ENCODE measurements around the gene CRYGN. TPM values are rescaled to one million over a fixed set of nuclear protein-coding genes. Genes with fewer than 3 reads are reported as not detected.

The CRYGN gene
- total and polyA plus RNA-seq, 2 experiments from 2014 or later, result 0.59 to 1.5 TPM

DNA sequence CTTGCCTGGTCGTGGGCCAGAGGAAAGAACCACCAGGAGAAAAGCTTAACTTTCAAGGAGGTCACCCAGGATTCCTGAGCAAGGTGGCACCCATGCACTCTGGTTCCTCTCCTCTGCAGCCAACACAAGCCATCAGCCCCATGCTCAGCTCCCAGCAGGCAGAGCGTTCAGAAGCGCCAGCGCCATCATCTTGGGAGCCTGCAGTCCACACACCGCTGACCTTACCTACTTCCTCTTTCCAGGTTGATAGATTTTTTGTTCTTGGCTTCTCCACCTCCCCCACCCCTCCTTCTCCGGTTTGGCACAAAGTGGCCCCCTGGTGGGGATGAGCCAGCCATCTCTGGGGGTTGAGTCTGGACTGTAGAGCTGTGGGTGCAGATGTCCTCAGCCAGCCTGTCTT lies 28.4 kb downstream of the CRYGN start:
- Histone ChIP-seq H3K4me2 (peak overlapping the region; percentile 93), H4K20me1 (replicated peaks; ENCODE audit: insufficient read depth) (peaks cover 3% of the 10 kb centered on the region), H3K4me3 (no peak overlapping the region), H3K27me3 (ENCODE audit: insufficient read depth) (peaks cover 48% of the 10 kb centered on the region), H3K79me2 (replicated peaks; ENCODE audit: insufficient read depth) (no peaks in the 10 kb centered on the region; the same call in 1 of the 2 replicates), H2AFZ (no peak overlapping the region), H3F3A (replicated peaks; ENCODE audit: low read depth) (peaks cover 4% of the 10 kb centered on the region; the same call in 1 of the 2 replicates), H3K36me3 (ENCODE audit: insufficient read depth) (no peaks in the 10 kb centered on the region), H3K9me2 (ENCODE audit: insufficient read depth) (no peaks in the 10 kb centered on the region), H3K27ac (ENCODE audit: low read depth) (no peak overlapping the region), H3K4me1 (ENCODE audit: insufficient read depth) (peaks cover 33% of the 10 kb centered on the region)
- no peak for TF ChIP-seq ZNF331 (CRISPR knock-in tag; IDR thresholded peaks at IDR 0.05; ENCODE audit: low read depth)
- TF ChIP-seq, protein P1, sequence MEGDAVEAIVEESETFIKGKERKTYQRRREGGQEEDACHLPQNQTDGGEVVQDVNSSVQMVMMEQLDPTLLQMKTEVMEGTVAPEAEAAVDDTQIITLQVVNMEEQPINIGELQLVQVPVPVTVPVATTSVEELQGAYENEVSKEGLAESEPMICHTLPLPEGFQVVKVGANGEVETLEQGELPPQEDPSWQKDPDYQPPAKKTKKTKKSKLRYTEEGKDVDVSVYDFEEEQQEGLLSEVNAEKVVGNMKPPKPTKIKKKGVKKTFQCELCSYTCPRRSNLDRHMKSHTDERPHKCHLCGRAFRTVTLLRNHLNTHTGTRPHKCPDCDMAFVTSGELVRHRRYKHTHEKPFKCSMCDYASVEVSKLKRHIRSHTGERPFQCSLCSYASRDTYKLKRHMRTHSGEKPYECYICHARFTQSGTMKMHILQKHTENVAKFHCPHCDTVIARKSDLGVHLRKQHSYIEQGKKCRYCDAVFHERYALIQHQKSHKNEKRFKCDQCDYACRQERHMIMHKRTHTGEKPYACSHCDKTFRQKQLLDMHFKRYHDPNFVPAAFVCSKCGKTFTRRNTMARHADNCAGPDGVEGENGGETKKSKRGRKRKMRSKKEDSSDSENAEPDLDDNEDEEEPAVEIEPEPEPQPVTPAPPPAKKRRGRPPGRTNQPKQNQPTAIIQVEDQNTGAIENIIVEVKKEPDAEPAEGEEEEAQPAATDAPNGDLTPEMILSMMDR (conservative IDR thresholded peaks at IDR 0.05; ENCODE audit: low read depth in 2 of 2), result 0 out of 4 replicates have a peak, but pooled peaks of 1 of the 2 experiments have one; percentile 2
- no peaks in the 10 kb centered on the region; the same call in 2 of the 3 replicates for H3K36me3 Mint-ChIP-seq (ENCODE audit: low read depth)
- DNase-seq (ENCODE audit: low spot score) (no peak), ATAC-seq (no peak)
- H3K27me3 Mint-ChIP-seq (ENCODE audit: insufficient read depth, low read depth, poor library complexity), result peaks cover 33% of the 10 kb centered on the region
- H3K4me1 Mint-ChIP-seq, result peaks cover 34% of the 10 kb centered on the region
- H3K9me3 Mint-ChIP-seq, result peaks cover 4% of the 10 kb centered on the region; the same call in 1 of the 3 replicates
- no peak overlapping the region for H3K27ac Mint-ChIP-seq
- H3K4me3 Mint-ChIP-seq, result peak overlapping the region; percentile 81; the same call in 1 of the 3 replicates

- TF ChIP-seq POLR2AphosphoS5 (IDR thresholded peaks at IDR 0.05; ENCODE audit: low read depth) (peak; percentile 20; the same call in 1 of the 2 replicates), JUNB (IDR thresholded peaks at IDR 0.05; ENCODE audit: unreplicated experiment) (no peak)
- peak overlapping the region; percentile 92 for H3K4me3 ChIP-seq
- H3K4me2 ChIP-seq, result peak overlapping the region; percentile 93
- peaks cover 26% of the 10 kb centered on the region for H3K4me1 ChIP-seq (ENCODE audit: insufficient read depth)
- peaks cover 4% of the 10 kb centered on the region; the same call in 1 of the 3 replicates for H3K9me3 Mint-ChIP-seq
- H4K20me1 ChIP-seq (replicated peaks; ENCODE audit: insufficient read depth), result peaks cover 3% of the 10 kb centered on the region
- H3K27me3 Mint-ChIP-seq (ENCODE audit: insufficient read depth, low read depth, poor library complexity), result peaks cover 29% of the 10 kb centered on the region
- no peak overlapping the region for H3K27ac Mint-ChIP-seq
- H2AFZ ChIP-seq, result peak overlapping the region; percentile 94
- peaks cover 43% of the 10 kb centered on the region for H3K27me3 ChIP-seq (ENCODE audit: insufficient read depth)
- H3K4me3 Mint-ChIP-seq, result peak overlapping the region; percentile 81
- DNase-seq (ENCODE audit: low spot score), result peak; percentile 86
- H3K4me1 Mint-ChIP-seq, result peaks cover 27% of the 10 kb centered on the region
- peak; percentile 71 for ATAC-seq
- H3K36me3 Mint-ChIP-seq (ENCODE audit: low read depth), result no peaks in the 10 kb centered on the region; the same call in 2 of the 3 replicates
- H3K9me2 ChIP-seq (ENCODE audit: insufficient read depth), result no peaks in the 10 kb centered on the region
- H3K79me2 ChIP-seq (replicated peaks; ENCODE audit: insufficient read depth), result no peaks in the 10 kb centered on the region; the same call in 1 of the 2 replicates
- peaks cover 4% of the 10 kb centered on the region; the same call in 1 of the 2 replicates for H3F3A ChIP-seq (replicated peaks; ENCODE audit: low read depth)
- no peaks in the 10 kb centered on the region for H3K36me3 ChIP-seq (ENCODE audit: insufficient read depth)
- H3K27ac ChIP-seq (ENCODE audit: low read depth), result no peak overlapping the region
These were observed 29.2 kb downstream of the CRYGN start for GRCh38 chr7:151410405-151411390.

Data from GM23338 (cell line).